HCT116 (cell line): ENCODE results near the gene AZIN2. TPM values are rescaled to one million over a fixed set of nuclear protein-coding genes. Genes with fewer than 3 reads are reported as not detected.

Experiments
- ATAC-seq: fragments of 200-7000 bp; cut with Tn5 transposase; 2 replicates; pipeline ENCODE4 v1.9.1; 2020; ENCODE audit warnings: mild to moderate bottlenecking, moderate library complexity
- BruUV-seq: library from RNA; stranded (reverse); fragments of 400-500 nt; replicated peaks from 2 replicates; lab custom pipeline; 2021; lab: Mats Ljungman, UMichigan
- CTCF ChIA-PET: fragments of 300-600 bp; sonication (Branson Sonifier 250); formaldehyde crosslinking; loops from one replicate; lab custom pipeline; 2021; ENCODE audit warnings: antibody characterized with exemption; lab: Charles Lee
- POLR2A ChIA-PET: fragments of 300-600, 350-600 bp; sonication (Branson Sonifier 250); formaldehyde crosslinking; loops from one replicate; lab custom pipeline; 2021; ENCODE audit warnings: antibody characterized with exemption; lab: Charles Lee
- RAD21 ChIA-PET, 2 experiments: fragments of 300-600 bp; sonication (Branson Sonifier 250); formaldehyde crosslinking; loops; one replicate each; lab custom pipeline; 2023; ENCODE audit warnings: low total read pairs in 2 of 2; ENCODE audit not compliant: uncharacterized antibody in 2 of 2, unreplicated experiment in 2 of 2, low non-redundant PET in 1 of 2; lab: Charles Lee
- DNase-seq: peaks from one replicate; pipeline ENCODE4 v3.0.0-alpha.2; 2010; ENCODE audit warnings: low read depth, low spot score
- H2AFZ ChIP-seq: fragments of 200-600 bp; shearing (Covaris generic), sonication (generic); 2 replicates; pipeline ENCODE4 v1.6.1; 2017; ENCODE audit warnings: low read depth, mixed run types, mixed read lengths, antibody characterized with exemption, low read length; ENCODE audit not compliant: poor library complexity, severe bottlenecking
- H3K27ac ChIP-seq: 2 replicates; pipeline ENCODE4 v1.5.1; 2012; ENCODE audit warnings: low read depth, low read length
- H3K27me3 ChIP-seq: fragments of 200-600 bp; sonication (generic); 2 replicates; pipeline ENCODE4 v1.6.1; 2016; ENCODE audit warnings: mixed run types, low read length, mixed read lengths; ENCODE audit not compliant: insufficient read depth
- H3K36me3 ChIP-seq, 2 experiments: fragments of 200-500 bp in 1 of 2; fragments of 200-600 bp in 1 of 2; sonication (Bioruptor generic) in 1 of 2; sonication (generic) in 1 of 2; 2 replicates each; pipeline versions ENCODE4 v1.5.1 to v1.6.1; 2014 to 2016; ENCODE audit warnings: low read length in 2 of 2, inconsistent platforms in 1 of 2, mixed read lengths in 1 of 2, mixed run types in 1 of 2; ENCODE audit not compliant: insufficient read depth in 2 of 2, control insufficient read depth in 1 of 2
- H3K4me1 ChIP-seq, 2 experiments: fragments of 200-600 bp in 1 of 2; sonication (generic) in 1 of 2; 2 replicates each; pipeline versions ENCODE4 v1.5.1 to v1.6.1; 2012 to 2017; ENCODE audit warnings: low read length in 2 of 2, inconsistent platforms in 1 of 2, mild to moderate bottlenecking in 1 of 2, mixed read lengths in 1 of 2, mixed run types in 1 of 2, moderate library complexity in 1 of 2; ENCODE audit not compliant: insufficient read depth in 2 of 2, control insufficient read depth in 1 of 2
- H3K4me2 ChIP-seq: fragments of 200-600 bp; sonication (generic); 2 replicates; pipeline ENCODE4 v1.6.1; 2017; ENCODE audit warnings: mixed run types, low read length, mixed read lengths
- H3K4me3 ChIP-seq, 2 experiments: fragments of 200-600 bp in 1 of 2; sonication (generic) in 1 of 2; replicated peaks in 1 of 2; 2 replicates each; pipeline ENCODE4 v1.5.1; 2011 to 2016; ENCODE audit warnings: low read length in 2 of 2, control low read depth in 1 of 2, low read depth in 1 of 2, mild to moderate bottlenecking in 1 of 2, mixed read lengths in 1 of 2, mixed run types in 1 of 2
- H3K79me2 ChIP-seq: fragments of 200-600 bp; sonication (generic); 2 replicates; pipeline ENCODE4 v1.6.1; 2017; ENCODE audit warnings: mild to moderate bottlenecking, mixed run types, low read length, moderate library complexity, mixed read lengths; ENCODE audit not compliant: insufficient read depth
- H3K9ac ChIP-seq: fragments of 200-600 bp; sonication (generic); 2 replicates; pipeline ENCODE4 v1.6.1; 2016; ENCODE audit warnings: low read length, mixed read lengths
- H3K9me2 ChIP-seq: fragments of 200-600 bp; sonication (generic), shearing (Covaris generic); 2 replicates; pipeline ENCODE4 v1.6.1; 2017; ENCODE audit warnings: mixed run types, mild to moderate bottlenecking, moderate library complexity; ENCODE audit not compliant: insufficient read depth
- H3K9me3 ChIP-seq, 2 experiments: fragments of 200-500 bp in 1 of 2; fragments of 200-600 bp in 1 of 2; sonication (Bioruptor generic) in 1 of 2; sonication (generic) in 1 of 2; 2 replicates each; pipeline ENCODE4 v1.6.1; 2014 to 2017; ENCODE audit warnings: low read length in 2 of 2, mixed read lengths in 2 of 2, inconsistent platforms in 1 of 2, low read depth in 1 of 2, mild to moderate bottlenecking in 1 of 2, mixed run types in 1 of 2, moderate library complexity in 1 of 2; ENCODE audit not compliant: control insufficient read depth in 1 of 2, insufficient read depth in 1 of 2
- H4K20me1 ChIP-seq: fragments of 200-600 bp; sonication (generic), shearing (Covaris generic); 2 replicates; pipeline ENCODE4 v1.6.1; 2017; ENCODE audit warnings: mixed run types, mild to moderate bottlenecking, moderate library complexity; ENCODE audit not compliant: insufficient read depth
- CEBPB ChIP-seq: IDR thresholded peaks from 2 replicates; pipeline ENCODE4 v1.6.1; 2012; ENCODE audit warnings: low read depth
- ELF1 ChIP-seq: IDR thresholded peaks from 2 replicates; pipeline ENCODE4 v1.6.1; 2012; ENCODE audit warnings: low read depth, borderline replicate concordance
- EZH2phosphoT487 ChIP-seq: fragments of 200-600 bp; IDR thresholded peaks from 2 replicates; pipeline ENCODE4 v1.6.1; 2018; ENCODE audit warnings: antibody characterized with exemption, borderline replicate concordance
- FOSL1 ChIP-seq: IDR thresholded peaks from 2 replicates; pipeline ENCODE4 v1.6.1; 2012; ENCODE audit warnings: low read depth
- POLR2A ChIP-seq: IDR thresholded peaks from 2 replicates; pipeline ENCODE4 v1.7.0; 2011; ENCODE audit warnings: borderline replicate concordance; ENCODE audit not compliant: insufficient read depth, insufficient read length; ENCODE audit errors: extremely low read depth
- POLR2AphosphoS5 ChIP-seq: IDR thresholded peaks from 2 replicates; pipeline ENCODE4 v1.6.1; 2011; ENCODE audit warnings: mild to moderate bottlenecking, low read depth, low read length, moderate library complexity
- ZNF274 ChIP-seq: fragments of 200-500 bp; sonication (Bioruptor generic); IDR thresholded peaks from 2 replicates; pipeline ENCODE4 v1.6.1; 2014; ENCODE audit warnings: mild to moderate bottlenecking, low read depth, low read length, inconsistent platforms
- intact Hi-C: fragments of 100-400 bp; cut with micrococcal nuclease; formaldehyde crosslinking; loops from 2 replicates; pipeline ENCODE4 v1.10.0; 2022
- total RNA-seq: library from RNA; stranded (reverse); gene quantifications from one replicate; pipeline ENCODE4 v1.2.1, GENCODE V29; 2021; ENCODE audit not compliant: unreplicated experiment
- TF ChIP-seq, protein P1 (sequence below): IDR thresholded peaks from 2 replicates; pipeline ENCODE4 v1.6.1; 2012
- TF ChIP-seq, protein P2 (sequence below): IDR thresholded peaks from 2 replicates; pipeline ENCODE4 v1.6.1; 2012
- TF ChIP-seq, protein P3 (sequence below), 3 experiments: fragments of 200-600 bp in 1 of 3; sonication (generic) in 1 of 3; IDR thresholded peaks in 2 of 3; conservative IDR thresholded peaks in 1 of 3; 2 replicates each; pipeline ENCODE4 v1.5.1; 2012 to 2017; ENCODE audit warnings: low read depth in 2 of 3, low read length in 2 of 3, antibody characterized with exemption in 1 of 3, borderline replicate concordance in 1 of 3, control low read depth in 1 of 3, mild to moderate bottlenecking in 1 of 3, mixed read lengths in 1 of 3, mixed run types in 1 of 3, moderate library complexity in 1 of 3; ENCODE audit not compliant: insufficient read depth in 1 of 3

AZIN2 gene
- total RNA-seq, 1 experiment from 2014 or later: 7.8 TPM

DNA sequence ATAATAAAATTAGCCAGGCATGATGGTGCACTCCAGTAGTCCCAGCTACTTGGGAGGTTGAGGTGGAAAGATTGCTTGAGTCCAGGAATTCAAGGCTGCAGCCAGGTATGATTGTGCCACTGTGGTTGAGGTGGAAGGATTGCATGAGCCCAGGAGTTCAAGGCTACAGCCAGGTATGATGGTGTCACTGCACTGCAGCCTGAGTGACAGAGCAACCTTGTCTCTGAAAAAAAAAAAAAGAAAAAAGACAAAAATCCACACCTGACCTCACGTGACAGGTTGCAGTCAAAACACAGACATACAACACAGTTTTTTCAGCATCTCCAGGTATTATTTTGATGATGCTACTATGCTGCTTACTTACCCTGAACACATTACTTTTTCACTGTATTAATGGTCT is 39.9 kb upstream of the AZIN2 start:
- H3K9me3 ChIP-seq: no peaks in the 10 kb centered on the region
- H3K27ac ChIP-seq: no peak overlapping the region
- no peak overlapping the region for H2AFZ ChIP-seq
- H3K4me2 ChIP-seq: no peak overlapping the region
- H3K4me3 ChIP-seq: no peak overlapping the region
- RAD21 ChIA-PET: no interaction called here
- no peaks in the 10 kb centered on the region for H4K20me1 ChIP-seq
- no peaks in the 10 kb centered on the region for H3K27me3 ChIP-seq
- POLR2A ChIA-PET: no interaction called here
- ATAC-seq (no peak), DNase-seq (no peak)
- CTCF ChIA-PET: no interaction called here
- H3K9me2 ChIP-seq: no peaks in the 10 kb centered on the region
- intact Hi-C loops: no loop called here
- no TSS peak for BruUV-seq
- H3K4me1 ChIP-seq: peaks cover 3 to 13% of the 10 kb centered on the region in 2 experiments; a peak in 3 of 4 replicates
- no peaks in the 10 kb centered on the region for H3K36me3 ChIP-seq
- TF ChIP-seq POLR2A: no peak
- no peak for TF ChIP-seq ELF1
- TF ChIP-seq, protein P1, sequence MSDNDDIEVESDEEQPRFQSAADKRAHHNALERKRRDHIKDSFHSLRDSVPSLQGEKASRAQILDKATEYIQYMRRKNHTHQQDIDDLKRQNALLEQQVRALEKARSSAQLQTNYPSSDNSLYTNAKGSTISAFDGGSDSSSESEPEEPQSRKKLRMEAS: no peak
- no peak for TF ChIP-seq CEBPB
- TF ChIP-seq, protein P2, sequence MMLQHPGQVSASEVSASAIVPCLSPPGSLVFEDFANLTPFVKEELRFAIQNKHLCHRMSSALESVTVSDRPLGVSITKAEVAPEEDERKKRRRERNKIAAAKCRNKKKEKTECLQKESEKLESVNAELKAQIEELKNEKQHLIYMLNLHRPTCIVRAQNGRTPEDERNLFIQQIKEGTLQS: no peak
- TF ChIP-seq, protein P3, sequence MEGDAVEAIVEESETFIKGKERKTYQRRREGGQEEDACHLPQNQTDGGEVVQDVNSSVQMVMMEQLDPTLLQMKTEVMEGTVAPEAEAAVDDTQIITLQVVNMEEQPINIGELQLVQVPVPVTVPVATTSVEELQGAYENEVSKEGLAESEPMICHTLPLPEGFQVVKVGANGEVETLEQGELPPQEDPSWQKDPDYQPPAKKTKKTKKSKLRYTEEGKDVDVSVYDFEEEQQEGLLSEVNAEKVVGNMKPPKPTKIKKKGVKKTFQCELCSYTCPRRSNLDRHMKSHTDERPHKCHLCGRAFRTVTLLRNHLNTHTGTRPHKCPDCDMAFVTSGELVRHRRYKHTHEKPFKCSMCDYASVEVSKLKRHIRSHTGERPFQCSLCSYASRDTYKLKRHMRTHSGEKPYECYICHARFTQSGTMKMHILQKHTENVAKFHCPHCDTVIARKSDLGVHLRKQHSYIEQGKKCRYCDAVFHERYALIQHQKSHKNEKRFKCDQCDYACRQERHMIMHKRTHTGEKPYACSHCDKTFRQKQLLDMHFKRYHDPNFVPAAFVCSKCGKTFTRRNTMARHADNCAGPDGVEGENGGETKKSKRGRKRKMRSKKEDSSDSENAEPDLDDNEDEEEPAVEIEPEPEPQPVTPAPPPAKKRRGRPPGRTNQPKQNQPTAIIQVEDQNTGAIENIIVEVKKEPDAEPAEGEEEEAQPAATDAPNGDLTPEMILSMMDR (IDR thresholded peaks at IDR 0.05 in 2 of 3, conservative IDR thresholded peaks at IDR 0.05 in 1 of 3; ENCODE audit: borderline replicate concordance in 1 of 3, insufficient read depth in 1 of 3, low read depth in 2 of 3, low read length in 2 of 3): no peak
- TF ChIP-seq FOSL1: no peak
- TF ChIP-seq ZNF274: no peak
- no peak for TF ChIP-seq POLR2AphosphoS5
- no peak for TF ChIP-seq EZH2phosphoT487
- peaks cover 7% of the 10 kb centered on the region for H3K79me2 ChIP-seq
- H3K9ac ChIP-seq: no peak overlapping the region
